Stomach smooth muscle (tissue), 2 donors: ENCODE data around the gene SUGT1.
"Not testable (repeated sequence)": the region's sequence is repeated elsewhere in the genome, so short reads cannot be mapped to it uniquely, and the experiment has no call there.

Experiments used
- H3K27ac ChIP-seq: one replicate; pipeline ENCODE4 v1.7.0; 2013; ENCODE audit warnings: mild to moderate bottlenecking, low read length, inconsistent platforms
- H3K27me3 ChIP-seq, 2 donors: one replicate each; pipeline ENCODE4 v1.7.0; 2013; ENCODE audit warnings: low read length in 2 of 2; ENCODE audit not compliant: insufficient read depth in 2 of 2, control insufficient read depth in 1 of 2
- H3K36me3 ChIP-seq, 2 donors: one replicate each; pipeline ENCODE4 v1.7.0; 2013; ENCODE audit warnings: low read length in 2 of 2; ENCODE audit not compliant: control insufficient read depth in 2 of 2, insufficient read depth in 2 of 2
- H3K4me1 ChIP-seq: one replicate; pipeline ENCODE4 v1.7.0; 2013; ENCODE audit warnings: low read length; ENCODE audit not compliant: control insufficient read depth, insufficient read depth
- H3K4me3 ChIP-seq, 2 donors: one replicate each; pipeline ENCODE4 v1.7.0; 2013; ENCODE audit warnings: low read length in 2 of 2
- H3K9ac ChIP-seq, 2 donors: one replicate each; pipeline ENCODE4 v1.7.0; 2013; ENCODE audit warnings: low read length in 2 of 2, mild to moderate bottlenecking in 1 of 2
- H3K9me3 ChIP-seq, 2 donors: one replicate each; pipeline ENCODE4 v1.7.0; 2013; ENCODE audit warnings: low read length in 2 of 2; ENCODE audit not compliant: control insufficient read depth in 2 of 2
- donor health status: healthy.
- donor health status: Pancreatic carcinoma.

SUGT1 gene

GRCh38 chr13:52707375-52707774 is 54.7 kb downstream of the SUGT1 start:
- Histone ChIP-seq H3K27ac (no peak overlapping the region), H3K36me3 (no peaks in the 10 kb centered on the region), H3K4me3 (no peak overlapping the region), H3K4me1 (no peaks in the 10 kb centered on the region), H3K9me3 (no peaks in the 10 kb centered on the region), H3K9ac (no peak overlapping the region), H3K27me3 (no peaks in the 10 kb centered on the region)

- H3K4me3 ChIP-seq, H3K27me3 ChIP-seq, H3K9ac ChIP-seq, H3K27ac ChIP-seq, H3K36me3 ChIP-seq, H3K9me3 ChIP-seq, H3K4me1 ChIP-seq: not testable (repeated sequence)
Observed at GRCh38 chr13:52708266-52708665, 55.6 kb downstream of the SUGT1 start.

GRCh38 chr13:52711286-52711685 is 58.6 kb downstream of the SUGT1 start:
- no peak overlapping the region for H3K9ac ChIP-seq
- H3K4me3 ChIP-seq: no peak overlapping the region
- no peak overlapping the region for H3K27ac ChIP-seq
- no peaks in the 10 kb centered on the region for H3K27me3 ChIP-seq
- no peaks in the 10 kb centered on the region for H3K36me3 ChIP-seq
- no peaks in the 10 kb centered on the region for H3K4me1 ChIP-seq
- H3K9me3 ChIP-seq: no peaks in the 10 kb centered on the region

GRCh38 chr13:52712385-52712784 is 59.7 kb downstream of the SUGT1 start:
- no peak overlapping the region for H3K9ac ChIP-seq
- no peaks in the 10 kb centered on the region for H3K36me3 ChIP-seq
- no peak overlapping the region for H3K4me3 ChIP-seq
- H3K9me3 ChIP-seq: no peaks in the 10 kb centered on the region
- H3K4me1 ChIP-seq: no peaks in the 10 kb centered on the region
- H3K27ac ChIP-seq: no peak overlapping the region
- H3K27me3 ChIP-seq: no peaks in the 10 kb centered on the region

GRCh38 chr13:52713894-52714293 is 61.3 kb downstream of the SUGT1 start:
- Histone ChIP-seq H3K27me3 (no peaks in the 10 kb centered on the region), H3K9me3 (no peaks in the 10 kb centered on the region), H3K4me1 (no peaks in the 10 kb centered on the region), H3K4me3 (no peak overlapping the region), H3K36me3 (no peaks in the 10 kb centered on the region), H3K9ac (no peak overlapping the region), H3K27ac (no peak overlapping the region)

- not testable (repeated sequence) for H3K27me3 ChIP-seq, H3K9me3 ChIP-seq, H3K36me3 ChIP-seq, H3K9ac ChIP-seq, H3K4me1 ChIP-seq, H3K4me3 ChIP-seq, H3K27ac ChIP-seq
Observed at GRCh38 chr13:52720904-52721303, 68.3 kb downstream of the SUGT1 start.

GRCh38 chr13:52721356-52721755 is 68.7 kb downstream of the SUGT1 start:
- not testable (repeated sequence) for H3K4me3 ChIP-seq, H3K4me1 ChIP-seq, H3K36me3 ChIP-seq, H3K27me3 ChIP-seq, H3K27ac ChIP-seq, H3K9me3 ChIP-seq, H3K9ac ChIP-seq

GRCh38 chr13:52723181-52723580 is 70.5 kb downstream of the SUGT1 start:
- Histone ChIP-seq H3K9me3 (no peaks in the 10 kb centered on the region), H3K4me3 (no peak overlapping the region), H3K36me3 (no peaks in the 10 kb centered on the region), H3K9ac (no peak overlapping the region), H3K4me1 (no peaks in the 10 kb centered on the region), H3K27me3 (no peaks in the 10 kb centered on the region), H3K27ac (no peak overlapping the region)

GRCh38 chr13:52725302-52725701 is 72.7 kb downstream of the SUGT1 start:
- no peak overlapping the region for H3K4me3 ChIP-seq
- H3K36me3 ChIP-seq: no peaks in the 10 kb centered on the region
- no peaks in the 10 kb centered on the region for H3K4me1 ChIP-seq
- no peak overlapping the region for H3K9ac ChIP-seq
- H3K27ac ChIP-seq: no peak overlapping the region
- no peaks in the 10 kb centered on the region for H3K9me3 ChIP-seq
- H3K27me3 ChIP-seq: no peaks in the 10 kb centered on the region

- Histone ChIP-seq H3K27ac (no peak overlapping the region), H3K4me3 (no peak overlapping the region), H3K9me3 (no peaks in the 10 kb centered on the region)
Observed at GRCh38 chr13:52726258-52726657, 73.6 kb downstream of the SUGT1 start.

GRCh38 chr13:52734075-52734623 is 81.5 kb downstream of the SUGT1 start:
- H3K27me3 ChIP-seq: peaks cover 10 to 26% of the 10 kb centered on the region in 2 donors
- no peak overlapping the region for H3K27ac ChIP-seq
- H3K4me1 ChIP-seq: peaks cover 6% of the 10 kb centered on the region

More at GRCh38 chr13:52726258-52726657, 73.6 kb downstream of the SUGT1 start:
- no peaks in the 10 kb centered on the region for H3K36me3 ChIP-seq
- H3K9ac ChIP-seq: no peak overlapping the region
- no peaks in the 10 kb centered on the region for H3K27me3 ChIP-seq
- H3K4me1 ChIP-seq: no peaks in the 10 kb centered on the region

More at GRCh38 chr13:52734075-52734623, 81.5 kb downstream of the SUGT1 start:
- Histone ChIP-seq H3K4me3 (no peak overlapping the region), H3K9me3 (no peaks in the 10 kb centered on the region), H3K9ac (no peak overlapping the region), H3K36me3 (no peaks in the 10 kb centered on the region)
